Raji (cell line): Measurements from ENCODE around the gene ENTPD6.

Source experiments
- POLR2A ChIP-seq: IDR thresholded peaks from 2 replicates; pipeline ENCODE4 v1.6.1; 2011; ENCODE audit warnings: low read depth, low read length, control low read depth; ENCODE audit not compliant: insufficient read depth

Gene ENTPD6

GRCh38 chr20:25223765-25224720 is 28.5 kb downstream of the ENTPD6 start:
- TF ChIP-seq POLR2A = no peak

GRCh38 chr20:25224941-25225340 is 29.4 kb downstream of the ENTPD6 start:
- TF ChIP-seq POLR2A = no peak

- TF ChIP-seq POLR2A = no peak
These were observed 30.3 kb downstream of the ENTPD6 start for GRCh38 chr20:25225642-25226432.

- no peak for TF ChIP-seq POLR2A
These were observed 31.2 kb downstream of the ENTPD6 start for GRCh38 chr20:25226433-25227316.

GRCh38 chr20:25227317-25227831 is 31.9 kb downstream of the ENTPD6 start:
- TF ChIP-seq POLR2A = no peak

- TF ChIP-seq POLR2A = no peak
These were observed 34.1 kb downstream of the ENTPD6 start for GRCh38 chr20:25229486-25230165.

- no peak for TF ChIP-seq POLR2A
These were observed 34.8 kb downstream of the ENTPD6 start for GRCh38 chr20:25230166-25230831.

- TF ChIP-seq POLR2A = no peak
These were observed 37.7 kb downstream of the ENTPD6 start for GRCh38 chr20:25233016-25233772.

- TF ChIP-seq POLR2A = no peak
These were observed 41.2 kb downstream of the ENTPD6 start for GRCh38 chr20:25236450-25237304.

GRCh38 chr20:25237610-25238318 is 42.3 kb downstream of the ENTPD6 start:
- TF ChIP-seq POLR2A = no peak

GRCh38 chr20:25238319-25239037 is 43.0 kb downstream of the ENTPD6 start:
- no peak for TF ChIP-seq POLR2A
